ENCODE measurements around the gene WWOX.

DNA sequence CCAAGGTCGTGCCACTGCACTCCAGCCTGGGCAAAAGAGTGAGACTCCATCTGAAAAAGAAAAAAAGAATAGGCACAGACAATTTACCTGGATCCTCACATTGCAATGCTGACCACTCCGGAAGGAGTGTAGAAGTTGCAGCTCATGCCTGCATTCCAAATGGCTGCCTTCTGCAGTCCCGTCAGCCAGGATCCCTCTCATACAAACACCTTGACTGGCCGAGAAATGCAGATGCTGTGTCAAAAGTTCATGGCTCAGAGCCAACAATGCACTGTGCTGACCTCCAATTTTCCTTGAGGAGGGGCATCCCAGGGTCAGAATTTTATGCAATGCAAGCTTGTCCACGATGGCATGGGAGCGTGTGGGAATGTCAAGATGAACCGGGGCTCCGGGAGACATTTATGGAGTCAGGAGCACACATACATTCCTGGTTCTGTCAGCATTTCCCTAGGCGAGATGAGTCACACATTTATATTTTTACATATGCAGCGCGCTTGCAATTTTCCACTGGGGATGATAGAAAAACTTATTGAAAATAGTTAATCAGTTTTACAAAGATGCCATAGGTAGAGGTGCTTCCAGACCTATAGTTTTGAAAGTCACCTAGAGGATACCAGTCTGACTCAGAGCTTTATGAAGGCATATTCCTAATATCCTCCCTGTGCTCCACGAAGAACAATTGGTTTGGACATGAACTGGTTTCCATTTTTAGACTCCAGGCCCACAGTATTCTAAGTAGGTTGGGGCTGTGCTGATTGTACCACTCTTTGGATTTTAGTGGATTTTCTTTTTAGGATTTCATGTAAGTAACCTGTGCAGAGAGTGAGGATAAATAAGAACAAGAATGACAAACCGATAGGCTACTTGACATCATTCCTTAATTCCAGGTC, 886.5 kb downstream of the WWOX start:
- TF ChIP-seq CTCF (conservative IDR thresholded peaks at IDR 0.05 in 1 of 2, IDR thresholded peaks at IDR 0.05 in 1 of 2; ENCODE audit: extremely low read depth in 1 of 2, insufficient read depth in 1 of 2, low read depth in 1 of 2, low read length in 2 of 2), result no peak
- no peak for TF ChIP-seq EZH2 (IDR thresholded peaks at IDR 0.05; ENCODE audit: borderline replicate concordance, low read length)

Measured in mammary epithelial cell (primary cell).